Natural killer cell (primary cell): ENCODE data around the gene SNAP23. TPM values are rescaled to one million over a fixed set of nuclear protein-coding genes. Genes with fewer than 3 reads are reported as not detected.

Experiments
- ATAC-seq, 3 donors: fragments of 150-1000 bp in 2 of 3; fragments of 200-7000 bp in 1 of 3; cut with Tn5 transposase; 1 replicate in 1 of 3; 2 replicates in 2 of 3; pipeline ENCODE4 v1.10.0; 2021; ENCODE audit warnings: mild to moderate bottlenecking in 2 of 3, moderate library complexity in 2 of 3
- DNase-seq, 2 donors: peaks; one replicate each; pipeline versions ENCODE4 v3.0.0 to v3.0.0-alpha.2; 2013 to 2021; ENCODE audit warnings: mixed read lengths in 1 of 2
- H3K27ac ChIP-seq: one replicate; pipeline ENCODE4 v1.5.1; 2013; ENCODE audit warnings: mild to moderate bottlenecking, low read length
- H3K27me3 ChIP-seq: one replicate; pipeline ENCODE4 v1.6.1; 2013; ENCODE audit warnings: low read length; ENCODE audit not compliant: control insufficient read depth, insufficient read depth
- H3K36me3 ChIP-seq: one replicate; pipeline ENCODE4 v1.6.1; 2013; ENCODE audit warnings: low read length; ENCODE audit not compliant: control insufficient read depth, insufficient read depth
- H3K4me1 ChIP-seq: one replicate; pipeline ENCODE4 v1.6.1; 2013; ENCODE audit warnings: low read length; ENCODE audit not compliant: control insufficient read depth, insufficient read depth
- H3K4me3 ChIP-seq: one replicate; pipeline ENCODE4 v1.5.1; 2013; ENCODE audit warnings: low read length
- H3K9me3 ChIP-seq: one replicate; pipeline ENCODE4 v1.6.1; 2013; ENCODE audit warnings: low read length; ENCODE audit not compliant: control insufficient read depth, insufficient read depth
- H3K27ac Mint-ChIP-seq, 2 donors: one replicate each; pipeline ENCODE4 v1.8.0; 2022; ENCODE audit warnings: mild to moderate bottlenecking in 2 of 2, mixed read lengths in 2 of 2, moderate library complexity in 1 of 2
- H3K27me3 Mint-ChIP-seq, 2 donors: one replicate each; pipeline ENCODE4 v1.8.0; 2022; ENCODE audit warnings: low read depth in 2 of 2, mixed read lengths in 2 of 2
- H3K36me3 Mint-ChIP-seq: one replicate; pipeline ENCODE4 v1.8.0; 2022; ENCODE audit warnings: mixed read lengths
- H3K4me1 Mint-ChIP-seq, 2 donors: one replicate each; pipeline ENCODE4 v1.8.0; 2022; ENCODE audit warnings: mixed read lengths in 2 of 2
- H3K4me3 Mint-ChIP-seq: one replicate; pipeline ENCODE4 v1.8.0; 2022; ENCODE audit warnings: mild to moderate bottlenecking, moderate library complexity, mixed read lengths
- H3K9me3 Mint-ChIP-seq, 2 donors: one replicate each; pipeline ENCODE4 v1.8.0; 2022; ENCODE audit warnings: mixed read lengths in 2 of 2
- CTCF ChIP-seq: fragments of 200-600 bp; IDR thresholded peaks from one replicate; pipeline ENCODE4 v1.8.0; 2022; ENCODE audit warnings: antibody characterized with exemption
- WGBS: methylation state at CpG from one replicate; pipeline ENCODE4 v1.1.7; 2013; ENCODE audit warnings: missing lambda C conversion rate; ENCODE audit not compliant: insufficient coverage; 5-methylcytosine and 5-hydroxymethylcytosine counted together
- intact Hi-C: fragments of 100-400 bp; cut with micrococcal nuclease; formaldehyde crosslinking; loops from one replicate; pipeline ENCODE4 v1.14.2; 2022
- total RNA-seq, 4 donors: library from RNA; stranded (reverse); fragments of 120-200 nt in 1 of 4; gene quantifications; one replicate each; pipeline versions ENCODE4 v1.2.3 to v1.2.4, GENCODE V29; 2013 to 2022

SNAP23 gene
- total RNA-seq, 3 donors from 2014 or later (not counting 1 experiment from before 2014, with no cell fraction given) = 72.7 to 85.2 (median 82.7) TPM

DNA sequence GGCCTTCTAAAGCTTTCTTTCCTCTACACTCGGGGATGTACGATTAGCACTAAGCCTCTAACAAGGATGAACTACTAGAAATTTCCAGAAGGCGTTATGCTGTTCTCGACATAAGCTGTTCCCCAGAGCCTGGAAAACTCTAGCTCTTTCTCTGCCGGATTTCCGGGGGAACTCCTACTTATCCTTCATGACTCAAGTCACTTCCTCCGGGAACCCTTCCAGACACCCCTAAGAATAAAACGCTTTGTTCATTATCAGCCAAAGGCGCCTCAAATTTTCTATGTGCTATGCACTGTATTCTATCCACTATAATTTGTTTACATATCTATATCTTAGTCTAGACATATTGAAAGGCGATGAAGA lies 455 bp upstream of the SNAP23 start:
- peak in 1 of 2 donors; percentile 60 for DNase-seq
- no peaks in the 10 kb centered on the region for H3K9me3 Mint-ChIP-seq
- ATAC-seq = no peak
- Histone ChIP-seq H3K9me3 (no peaks in the 10 kb centered on the region), H3K27ac (peak overlapping the region; percentile 53), H3K4me1 (peaks cover 42% of the 10 kb centered on the region), H3K27me3 (no peaks in the 10 kb centered on the region), H3K36me3 (no peaks in the 10 kb centered on the region), H3K4me3 (peak overlapping the region; percentile 80)
- H3K4me3 Mint-ChIP-seq = peak overlapping the region; percentile 98
- H3K36me3 Mint-ChIP-seq = no peaks in the 10 kb centered on the region
- intact Hi-C loops = loop anchor here (5.0 to 10.0 kb wide), 3 partner anchors 52 to 427 kb away; partner anchors contain the start of genes HAUS2, LRRC57 and TTBK2
- no peaks in the 10 kb centered on the region for H3K27me3 Mint-ChIP-seq
- peak overlapping the region; percentile 89 to 95 for H3K27ac Mint-ChIP-seq
- peaks cover 54 to 68% of the 10 kb centered on the region in 2 donors for H3K4me1 Mint-ChIP-seq
- TF ChIP-seq CTCF = no peak
- 4% methylated on average over 9 of the region's 10 CpGs for WGBS

DNA sequence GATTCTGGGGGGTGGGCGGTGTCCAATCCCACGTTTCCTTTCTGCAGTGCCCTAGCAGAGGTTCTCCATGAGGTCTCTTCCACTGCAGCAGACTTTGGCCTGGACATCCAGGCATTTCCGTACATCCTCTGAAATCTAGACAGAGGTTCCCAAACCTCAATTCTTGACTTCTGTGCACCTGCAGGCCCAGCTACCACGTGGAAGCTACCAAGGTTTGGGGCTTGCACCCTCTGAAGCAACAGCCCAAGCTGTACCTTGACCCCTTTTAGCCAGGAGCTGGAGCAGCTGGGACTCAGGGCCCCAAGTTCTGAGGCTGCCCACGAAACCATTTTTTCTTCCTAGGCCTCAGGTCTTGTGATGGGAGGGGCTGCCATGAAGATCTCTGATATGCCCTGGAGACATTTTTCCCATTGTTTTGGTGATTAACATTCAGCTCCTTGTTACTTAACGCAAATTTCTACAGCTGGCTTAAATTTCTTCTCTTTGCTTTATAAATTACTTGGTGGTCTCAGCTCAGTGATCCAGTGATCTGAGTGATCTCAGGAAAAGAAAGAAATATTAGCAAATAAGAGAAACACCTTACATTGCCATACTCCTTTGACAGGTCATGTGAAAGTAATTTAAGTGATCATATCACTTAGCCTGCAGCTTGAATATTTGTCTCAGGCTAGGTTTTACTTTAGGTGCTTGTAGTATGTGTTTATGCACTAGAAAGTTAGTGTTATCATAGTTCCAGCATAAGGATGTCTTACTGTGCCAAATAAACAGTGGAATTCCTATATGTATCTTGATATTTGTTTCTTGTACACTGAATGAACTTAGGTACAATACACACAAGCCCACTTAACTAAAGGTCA lies 3.0 kb downstream of the SNAP23 start:
- H3K27ac Mint-ChIP-seq = peak overlapping the region; percentile 59 to 64

GRCh38 chr15:42499858-42500609 lies 4.6 kb downstream of the SNAP23 start:
- Mint-ChIP-seq H3K27me3 (no peaks in the 10 kb centered on the region), H3K27ac (no peak overlapping the region), H3K9me3 (no peaks in the 10 kb centered on the region), H3K4me3 (no peak overlapping the region), H3K4me1 (peaks cover 44 to 47% of the 10 kb centered on the region in 2 donors), H3K36me3 (no peaks in the 10 kb centered on the region)
- no peak for DNase-seq
- Histone ChIP-seq H3K4me1 (peaks cover 25% of the 10 kb centered on the region), H3K27me3 (no peaks in the 10 kb centered on the region), H3K9me3 (no peaks in the 10 kb centered on the region), H3K36me3 (no peaks in the 10 kb centered on the region), H3K27ac (no peak overlapping the region), H3K4me3 (no peak overlapping the region)
- intact Hi-C loops = loop anchor here (5.0 to 10.0 kb wide), 2 partner anchors 47 to 155 kb away; partner anchors contain the start of genes HAUS2 and LRRC57
- TF ChIP-seq CTCF = no peak
- ATAC-seq = no peak
- WGBS = 89% methylated on average over 12 of the region's 12 CpGs

More for the DNA sequence above, 3.0 kb downstream of the SNAP23 start:
- Histone ChIP-seq H3K4me3 (no peak overlapping the region), H3K9me3 (no peaks in the 10 kb centered on the region), H3K27ac (no peak overlapping the region), H3K4me1 (peaks cover 26% of the 10 kb centered on the region), H3K27me3 (no peaks in the 10 kb centered on the region), H3K36me3 (no peaks in the 10 kb centered on the region)
- no peak for ATAC-seq
- TF ChIP-seq CTCF = no peak
- DNase-seq = no peak
- intact Hi-C loops = loop anchor here (5.0 to 10.0 kb wide), 2 partner anchors 49 to 156 kb away; partner anchors contain the start of genes HAUS2 and LRRC57
- H3K27me3 Mint-ChIP-seq = no peaks in the 10 kb centered on the region
- 82% methylated on average over 6 of the region's 6 CpGs for WGBS
- no peaks in the 10 kb centered on the region for H3K36me3 Mint-ChIP-seq
- no peaks in the 10 kb centered on the region for H3K9me3 Mint-ChIP-seq
- H3K4me3 Mint-ChIP-seq = peak overlapping the region; percentile 18
- H3K4me1 Mint-ChIP-seq = peaks cover 50 to 60% of the 10 kb centered on the region in 2 donors
